SK-N-SH treated with all-trans-retinoic acid at 6 μM for 48 hours (cell line): ENCODE measurements around the gene LRRC10B.

Experiments used
- ATAC-seq: fragments of 200-7000 bp; cut with Tn5 transposase; 3 replicates; pipeline ENCODE4 v1.9.1; 2020; ENCODE audit warnings: mild to moderate bottlenecking, moderate library complexity
- ARNTL ChIP-seq: fragments of 450-650 bp; formaldehyde crosslinking; IDR thresholded peaks from 2 replicates; pipeline ENCODE4 v1.5.0; 2020; ENCODE audit warnings: low read depth, mild to moderate bottlenecking, moderate library complexity, borderline replicate concordance
- BACH2 ChIP-seq: fragments of 250-450 bp; sonication (Bioruptor Pico); IDR thresholded peaks from 2 replicates; pipeline ENCODE4 v1.9.0; 2021; ENCODE audit warnings: mild to moderate bottlenecking, borderline replicate concordance
- CREB5 ChIP-seq: fragments of 250-450 bp; sonication (Bioruptor Pico); IDR thresholded peaks from 2 replicates; pipeline ENCODE4 v1.5.1; 2020; ENCODE audit warnings: low read depth, mild to moderate bottlenecking, moderate library complexity
- CSDC2 ChIP-seq: fragments of 250-450 bp; sonication (Bioruptor Pico); IDR thresholded peaks from 2 replicates; pipeline ENCODE4 v1.5.0; 2020; ENCODE audit warnings: mild to moderate bottlenecking, moderate library complexity
- CSRNP3 ChIP-seq: fragments of 250-450 bp; sonication (Bioruptor Pico); IDR thresholded peaks from 2 replicates; pipeline ENCODE4 v1.5.1; 2021; ENCODE audit warnings: mild to moderate bottlenecking, moderate library complexity
- ESRRG ChIP-seq: fragments of 250-450 bp; sonication (Bioruptor Pico); IDR thresholded peaks from 2 replicates; pipeline ENCODE4 v1.6.1; 2021; ENCODE audit warnings: mild to moderate bottlenecking
- GLIS3 ChIP-seq: fragments of 250-450 bp; sonication (Bioruptor Pico); IDR thresholded peaks from 2 replicates; pipeline ENCODE4 v1.5.0; 2020; ENCODE audit warnings: mild to moderate bottlenecking, moderate library complexity
- ISL1 ChIP-seq: fragments of 250-450 bp; sonication (Bioruptor Pico); IDR thresholded peaks from 2 replicates; pipeline ENCODE4 v2.1.2; 2022; ENCODE audit warnings: mild to moderate bottlenecking, moderate library complexity
- OSR1 ChIP-seq: fragments of 250-450 bp; sonication (Bioruptor Pico); IDR thresholded peaks from 2 replicates; pipeline ENCODE4 v1.8.0; 2022; ENCODE audit warnings: moderate library complexity, mild to moderate bottlenecking, inconsistent platforms
- PATZ1 ChIP-seq: fragments of 250-450 bp; sonication (Bioruptor Pico); IDR thresholded peaks from 2 replicates; pipeline ENCODE4 v1.8.0; 2020; ENCODE audit warnings: mild to moderate bottlenecking, moderate library complexity, borderline replicate concordance
- POU6F1 ChIP-seq: fragments of 250-450 bp; sonication (Bioruptor Pico); IDR thresholded peaks from 2 replicates; pipeline ENCODE4 v1.8.0; 2021; ENCODE audit warnings: low read depth, mild to moderate bottlenecking, moderate library complexity, borderline replicate concordance
- PPARA ChIP-seq: fragments of 250-450 bp; sonication (Bioruptor Pico); IDR thresholded peaks from 2 replicates; pipeline ENCODE4 v1.5.0; 2020; ENCODE audit warnings: mild to moderate bottlenecking, borderline replicate concordance
- TCF4 ChIP-seq: fragments of 250-450 bp; sonication (Bioruptor Pico); IDR thresholded peaks from 2 replicates; pipeline ENCODE4 v1.8.0; 2021; ENCODE audit warnings: mild to moderate bottlenecking, moderate library complexity, borderline replicate concordance
- TOX ChIP-seq: fragments of 250-450 bp; sonication (Bioruptor Pico); IDR thresholded peaks from 2 replicates; pipeline ENCODE4 v1.8.0; 2021; ENCODE audit warnings: mild to moderate bottlenecking, moderate library complexity, borderline replicate concordance
- TSHZ2 ChIP-seq: fragments of 250-450 bp; sonication (Bioruptor Pico); IDR thresholded peaks from 2 replicates; pipeline ENCODE4 v1.5.0; 2020; ENCODE audit warnings: mild to moderate bottlenecking, moderate library complexity
- ZC3H10 ChIP-seq: fragments of 250-450 bp; sonication (Bioruptor Pico); IDR thresholded peaks from 2 replicates; pipeline ENCODE4 v1.5.1; 2021; ENCODE audit warnings: mild to moderate bottlenecking, moderate library complexity
- ZFP3 ChIP-seq: fragments of 250-450 bp; sonication (Bioruptor Pico); IDR thresholded peaks from 2 replicates; pipeline ENCODE4 v1.5.0; 2020; ENCODE audit warnings: mild to moderate bottlenecking, moderate library complexity
- ZFP30 ChIP-seq: fragments of 450-650 bp; formaldehyde crosslinking; IDR thresholded peaks from 2 replicates; pipeline ENCODE4 v1.5.0; 2022; ENCODE audit warnings: mild to moderate bottlenecking, moderate library complexity
- ZNF565 ChIP-seq: fragments of 450-650 bp; formaldehyde crosslinking; conservative IDR thresholded peaks from 2 replicates; pipeline ENCODE4 v1.5.0; 2020; ENCODE audit warnings: low read depth, mild to moderate bottlenecking, moderate library complexity
- ZNF70 ChIP-seq: fragments of 450-650 bp; formaldehyde crosslinking; IDR thresholded peaks from 2 replicates; pipeline ENCODE4 v1.5.0; 2020; ENCODE audit warnings: mild to moderate bottlenecking, moderate library complexity
- ZNF8 ChIP-seq: fragments of 450-650 bp; formaldehyde crosslinking; IDR thresholded peaks from 2 replicates; pipeline ENCODE4 v1.5.0; 2020; ENCODE audit warnings: mild to moderate bottlenecking, moderate library complexity

The LRRC10B gene

GRCh38 chr11:61476371-61476770 is 32.2 kb upstream of the LRRC10B start:
- ATAC-seq: no peak

GRCh38 chr11:61477126-61477525 is 31.4 kb upstream of the LRRC10B start:
- TF ChIP-seq ESRRG (no peak), POU6F1 (CRISPR knock-in tag) (no peak), PATZ1 (no peak), TOX (CRISPR knock-in tag) (no peak), ARNTL (CRISPR knock-in tag) (no peak), ZFP30 (CRISPR knock-in tag) (no peak), CSRNP3 (CRISPR knock-in tag) (no peak)
- no peak for ATAC-seq

More at GRCh38 chr11:61476371-61476770, 32.2 kb upstream of the LRRC10B start:
- TF ChIP-seq BACH2 (no peak), ZFP3 (CRISPR knock-in tag) (no peak), ZNF70 (no peak), TOX (CRISPR knock-in tag) (no peak), ISL1 (no peak), CREB5 (CRISPR knock-in tag) (no peak), CSDC2 (CRISPR knock-in tag) (no peak), TSHZ2 (CRISPR knock-in tag) (no peak), ZC3H10 (CRISPR knock-in tag) (no peak), TCF4 (CRISPR knock-in tag) (no peak), ZNF565 (CRISPR knock-in tag) (no peak), ARNTL (CRISPR knock-in tag) (no peak), ZNF8 (CRISPR knock-in tag) (no peak), OSR1 (CRISPR knock-in tag) (no peak), ESRRG (no peak), GLIS3 (CRISPR knock-in tag) (no peak), ZFP30 (CRISPR knock-in tag) (no peak), PPARA (CRISPR knock-in tag) (no peak), PATZ1 (no peak)
